IPS-18a (cell line): Measurements from ENCODE around the gene SYNDIG1.
A peak's percentile ranks its signal among the peaks of the same experiment; 100 is the strongest.

ENCODE experiments used
- H3K27ac ChIP-seq: one replicate; pipeline ENCODE4 v1.5.1; 2013; ENCODE audit warnings: low read length
- H3K27me3 ChIP-seq: one replicate; pipeline ENCODE4 v1.6.1; 2013; ENCODE audit warnings: mild to moderate bottlenecking, low read length; ENCODE audit not compliant: control insufficient read depth, insufficient read depth
- H3K36me3 ChIP-seq: one replicate; pipeline ENCODE4 v1.6.1; 2013; ENCODE audit warnings: low read depth, low read length; ENCODE audit not compliant: control insufficient read depth
- H3K4me1 ChIP-seq: one replicate; pipeline ENCODE4 v1.6.1; 2013; ENCODE audit warnings: low read depth, low read length; ENCODE audit not compliant: control insufficient read depth
- H3K4me3 ChIP-seq: one replicate; pipeline ENCODE4 v1.5.1; 2013; ENCODE audit warnings: low read length
- H3K9ac ChIP-seq: one replicate; pipeline ENCODE4 v1.6.1; 2013; ENCODE audit warnings: mild to moderate bottlenecking, low read length, moderate library complexity
- H3K9me3 ChIP-seq: one replicate; pipeline ENCODE4 v1.6.1; 2013; ENCODE audit warnings: low read depth, low read length; ENCODE audit not compliant: control insufficient read depth

SYNDIG1 gene

DNA sequence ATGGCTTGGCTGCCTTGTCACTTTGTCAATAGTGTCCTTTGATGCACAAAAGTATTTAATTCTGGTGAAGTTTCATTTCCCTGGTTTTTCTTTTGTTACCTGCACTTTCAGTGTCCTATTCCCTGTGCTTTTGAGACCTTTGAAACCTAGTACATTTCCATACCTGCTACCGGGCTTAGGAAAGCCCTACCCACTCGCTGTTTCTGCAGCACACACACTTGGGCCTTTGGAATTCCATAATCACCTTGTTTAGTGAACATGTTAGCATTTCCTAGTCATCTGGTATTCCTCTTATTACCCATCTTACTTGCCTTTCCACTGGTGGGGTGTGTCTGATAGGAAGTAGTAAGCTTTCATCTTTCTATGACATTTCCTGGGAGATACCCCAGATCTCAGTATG lies 19.3 kb upstream of the SYNDIG1 start:
- H3K4me3 ChIP-seq = no peak overlapping the region
- H3K27ac ChIP-seq = no peak overlapping the region
- no peaks in the 10 kb centered on the region for H3K9me3 ChIP-seq
- H3K9ac ChIP-seq = no peak overlapping the region
- H3K36me3 ChIP-seq = no peaks in the 10 kb centered on the region
- no peaks in the 10 kb centered on the region for H3K27me3 ChIP-seq
- H3K4me1 ChIP-seq = peaks cover 18% of the 10 kb centered on the region

DNA sequence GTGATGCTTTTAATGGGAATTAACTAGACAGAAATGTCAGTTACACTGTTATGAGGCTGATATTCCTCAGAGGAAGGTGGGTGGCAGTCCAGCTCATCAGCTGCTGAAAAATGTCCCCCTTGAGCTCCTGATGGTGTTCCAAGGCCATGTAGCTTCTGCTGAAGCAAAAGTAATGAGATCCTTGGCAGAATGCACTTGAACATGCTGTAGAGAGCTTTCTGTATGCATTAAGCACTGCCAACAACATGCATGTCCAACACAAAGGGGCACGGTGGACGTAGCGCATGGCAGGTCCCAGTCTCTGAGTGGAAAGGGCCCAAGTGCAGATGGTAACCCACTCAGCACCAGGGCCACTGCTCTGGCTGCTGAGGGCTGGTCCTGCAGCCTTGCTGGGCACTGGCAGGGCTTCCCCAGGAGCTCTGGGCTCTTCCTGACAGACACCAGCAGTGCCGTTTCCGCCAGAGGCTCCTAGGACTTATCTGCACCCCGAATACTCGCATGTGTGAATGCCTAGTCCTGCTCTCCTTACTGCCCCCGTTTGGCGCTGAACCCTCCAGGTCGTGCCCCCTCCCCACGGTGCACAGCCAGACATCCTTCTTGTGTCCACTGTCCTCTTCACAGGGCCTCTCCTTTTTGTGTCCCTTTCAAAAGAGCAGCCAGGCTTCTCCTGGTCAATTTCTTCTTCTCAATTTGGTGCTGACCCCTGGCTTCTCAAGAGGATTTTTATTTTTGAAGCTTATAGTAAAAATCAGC lies 18.6 kb upstream of the SYNDIG1 start:
- no peak overlapping the region for H3K27ac ChIP-seq
- H3K27me3 ChIP-seq = no peaks in the 10 kb centered on the region
- no peaks in the 10 kb centered on the region for H3K36me3 ChIP-seq
- H3K4me3 ChIP-seq = no peak overlapping the region
- H3K4me1 ChIP-seq = peaks cover 16% of the 10 kb centered on the region
- no peak overlapping the region for H3K9ac ChIP-seq
- H3K9me3 ChIP-seq = no peaks in the 10 kb centered on the region

DNA sequence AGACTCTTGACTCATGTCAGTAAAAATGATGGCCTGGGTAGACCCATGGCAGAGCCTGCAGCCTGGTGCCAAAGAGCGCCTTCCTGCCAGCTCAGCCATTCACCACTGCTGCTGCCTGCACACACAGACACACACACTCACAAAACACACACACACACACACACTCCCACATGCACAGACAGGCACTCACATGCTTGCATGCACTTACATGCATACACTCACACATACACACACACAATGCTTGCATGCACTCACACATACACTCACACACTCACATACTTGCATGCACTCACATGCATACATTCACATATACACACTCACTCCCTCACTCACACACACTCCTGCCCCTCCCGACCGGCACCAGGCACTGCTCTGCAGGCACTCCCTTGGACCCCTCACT lies 18.0 kb upstream of the SYNDIG1 start:
- H3K9me3 ChIP-seq = no peaks in the 10 kb centered on the region
- no peaks in the 10 kb centered on the region for H3K36me3 ChIP-seq
- no peak overlapping the region for H3K4me3 ChIP-seq
- peaks cover 14% of the 10 kb centered on the region for H3K4me1 ChIP-seq
- no peak overlapping the region for H3K27ac ChIP-seq
- no peak overlapping the region for H3K9ac ChIP-seq
- H3K27me3 ChIP-seq = no peaks in the 10 kb centered on the region

DNA sequence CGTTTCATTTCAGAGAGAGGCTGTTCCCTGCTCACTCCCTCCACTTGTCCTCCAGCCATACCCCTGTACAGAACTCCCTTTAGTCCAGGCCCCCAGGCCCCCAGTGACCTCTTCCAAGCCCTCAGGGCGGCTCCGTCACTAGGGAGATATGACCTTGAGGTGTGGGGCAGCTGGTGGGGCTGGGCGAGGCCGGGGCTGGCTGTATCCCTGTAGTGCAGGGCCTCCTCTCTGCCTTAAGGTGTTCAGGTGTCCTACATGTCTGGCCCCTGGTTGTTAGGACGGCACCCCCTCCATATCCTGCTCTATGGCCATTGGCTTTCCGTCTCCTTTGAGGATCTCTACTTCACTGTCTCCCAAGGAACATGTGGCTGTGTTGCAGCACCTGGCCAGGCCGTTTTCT lies 17.4 kb upstream of the SYNDIG1 start:
- Histone ChIP-seq H3K9me3 (no peaks in the 10 kb centered on the region), H3K27me3 (no peaks in the 10 kb centered on the region), H3K9ac (no peak overlapping the region), H3K36me3 (no peaks in the 10 kb centered on the region), H3K4me1 (peaks cover 14% of the 10 kb centered on the region), H3K27ac (no peak overlapping the region), H3K4me3 (no peak overlapping the region)

GRCh38 chr20:24452498-24453127 lies 16.8 kb upstream of the SYNDIG1 start:
- Histone ChIP-seq H3K4me1 (peaks cover 14% of the 10 kb centered on the region), H3K36me3 (no peaks in the 10 kb centered on the region), H3K4me3 (no peak overlapping the region), H3K27me3 (no peaks in the 10 kb centered on the region), H3K27ac (no peak overlapping the region), H3K9me3 (no peaks in the 10 kb centered on the region), H3K9ac (no peak overlapping the region)

DNA sequence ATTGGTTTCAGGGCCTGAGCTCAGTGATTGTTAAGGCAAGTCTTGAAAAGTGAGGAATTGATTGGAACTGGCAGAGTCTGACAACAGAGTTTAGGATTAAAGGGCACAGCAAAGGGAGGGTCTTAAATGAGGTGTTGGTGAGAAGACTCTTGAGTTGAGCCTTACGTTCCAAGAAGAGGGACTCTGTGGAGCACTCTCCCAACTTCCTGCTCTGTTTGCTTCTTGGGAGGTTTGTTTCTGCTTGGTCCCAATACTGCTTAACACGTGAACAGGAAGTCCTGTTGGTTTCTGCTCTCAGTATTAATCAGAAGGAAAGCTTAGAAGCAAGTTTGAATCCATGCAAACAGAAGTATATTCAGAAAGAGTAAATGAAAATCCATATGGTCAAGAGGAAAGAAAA lies 15.6 kb upstream of the SYNDIG1 start:
- no peaks in the 10 kb centered on the region for H3K27me3 ChIP-seq
- peaks cover 14% of the 10 kb centered on the region for H3K4me1 ChIP-seq
- H3K9ac ChIP-seq = no peak overlapping the region
- no peaks in the 10 kb centered on the region for H3K9me3 ChIP-seq
- H3K27ac ChIP-seq = no peak overlapping the region
- H3K4me3 ChIP-seq = no peak overlapping the region
- H3K36me3 ChIP-seq = no peaks in the 10 kb centered on the region

DNA sequence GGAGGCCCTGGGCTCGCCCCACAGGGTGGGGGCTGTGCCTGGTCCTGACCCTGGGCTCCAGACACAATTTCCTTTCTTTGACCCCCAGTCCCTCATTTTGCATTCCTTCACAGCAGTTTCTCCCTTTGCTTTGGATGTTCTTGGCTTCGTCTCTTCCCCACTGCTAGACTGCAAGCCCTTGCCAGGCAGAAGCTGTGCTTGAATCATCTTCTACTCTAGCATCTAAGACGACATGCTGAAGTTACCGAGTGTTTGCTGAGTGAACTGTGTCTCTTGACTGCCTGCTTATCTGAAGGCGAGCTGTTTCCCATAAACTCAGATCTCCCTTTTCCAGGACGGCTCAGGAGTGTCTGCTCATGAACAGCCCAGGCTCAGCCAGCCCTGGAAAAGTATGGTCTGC lies 14.3 kb upstream of the SYNDIG1 start:
- no peaks in the 10 kb centered on the region for H3K36me3 ChIP-seq
- H3K4me3 ChIP-seq = no peak overlapping the region
- H3K27me3 ChIP-seq = no peaks in the 10 kb centered on the region
- H3K9me3 ChIP-seq = no peaks in the 10 kb centered on the region
- no peak overlapping the region for H3K9ac ChIP-seq
- H3K4me1 ChIP-seq = peaks cover 19% of the 10 kb centered on the region
- no peak overlapping the region for H3K27ac ChIP-seq

DNA sequence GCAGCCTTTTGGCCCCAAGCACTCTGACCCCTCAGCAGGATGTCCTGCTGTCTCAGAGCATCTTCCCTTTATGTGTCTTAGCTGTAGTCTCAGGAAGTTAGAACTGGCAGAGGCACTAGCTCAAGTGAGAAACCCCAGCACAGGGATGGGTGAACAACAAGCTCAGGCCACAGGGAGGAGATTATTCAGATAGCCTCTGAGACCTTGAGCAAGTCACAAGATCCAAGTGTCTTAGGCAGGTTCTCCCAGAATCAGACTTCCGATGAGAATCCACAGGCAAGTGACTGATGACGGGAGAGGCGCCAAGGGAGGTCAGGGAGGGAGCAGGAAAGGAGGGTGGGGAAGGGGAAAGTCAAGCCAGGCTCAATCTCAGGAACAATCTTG lies 13.0 kb upstream of the SYNDIG1 start:
- no peaks in the 10 kb centered on the region for H3K36me3 ChIP-seq
- H3K9ac ChIP-seq = no peak overlapping the region
- no peaks in the 10 kb centered on the region for H3K9me3 ChIP-seq
- H3K4me1 ChIP-seq = peaks cover 22% of the 10 kb centered on the region
- H3K27ac ChIP-seq = no peak overlapping the region
- H3K4me3 ChIP-seq = no peak overlapping the region
- H3K27me3 ChIP-seq = no peaks in the 10 kb centered on the region

GRCh38 chr20:24458436-24458835 lies 11.0 kb upstream of the SYNDIG1 start:
- H3K4me1 ChIP-seq = peaks cover 42% of the 10 kb centered on the region
- no peak overlapping the region for H3K4me3 ChIP-seq
- H3K9ac ChIP-seq = no peak overlapping the region
- no peak overlapping the region for H3K27ac ChIP-seq
- no peaks in the 10 kb centered on the region for H3K36me3 ChIP-seq
- H3K27me3 ChIP-seq = no peaks in the 10 kb centered on the region
- no peaks in the 10 kb centered on the region for H3K9me3 ChIP-seq

DNA sequence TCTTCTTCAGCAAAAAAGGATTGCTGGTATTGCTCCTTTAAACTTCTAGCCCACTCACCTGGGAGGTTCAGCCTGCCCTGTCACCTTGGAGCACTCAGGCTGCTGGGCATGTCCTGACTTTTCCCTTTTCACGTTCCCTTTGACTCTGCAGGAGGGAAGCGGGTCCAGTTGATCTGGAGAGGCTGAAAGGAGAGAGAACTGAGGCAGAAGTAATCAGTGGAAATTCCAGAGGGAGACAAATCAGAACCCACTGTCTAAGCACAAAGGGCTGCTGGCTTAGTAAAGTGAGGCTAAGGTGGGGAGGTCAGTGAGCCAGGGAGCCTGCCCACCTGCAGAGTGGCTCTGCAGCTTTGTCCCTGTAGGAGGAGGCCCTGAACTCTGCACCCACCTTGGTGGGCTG lies 9.7 kb upstream of the SYNDIG1 start:
- Histone ChIP-seq H3K9ac (no peak overlapping the region), H3K9me3 (no peaks in the 10 kb centered on the region), H3K27ac (no peak overlapping the region), H3K36me3 (no peaks in the 10 kb centered on the region), H3K27me3 (no peaks in the 10 kb centered on the region), H3K4me1 (peaks cover 42% of the 10 kb centered on the region), H3K4me3 (no peak overlapping the region)

DNA sequence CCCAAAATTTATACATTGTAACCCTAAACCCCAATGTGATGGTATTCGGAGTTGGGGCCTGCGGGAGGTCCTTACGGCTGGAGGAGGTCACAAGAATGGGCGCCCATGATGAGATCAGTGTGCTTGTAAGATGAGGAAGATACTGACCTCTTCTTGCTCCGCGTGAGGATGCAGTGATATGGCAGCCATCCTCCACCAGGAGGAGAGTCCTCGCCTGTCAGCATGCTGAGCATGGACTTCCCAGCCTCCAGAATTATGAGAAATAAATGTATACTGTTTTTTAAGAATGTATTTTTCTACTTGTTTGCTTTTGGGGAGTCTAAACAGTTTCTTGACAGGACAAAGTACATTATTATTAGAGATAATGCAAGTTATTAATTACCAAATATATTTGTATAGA lies 8.7 kb upstream of the SYNDIG1 start:
- Histone ChIP-seq H3K36me3 (no peaks in the 10 kb centered on the region), H3K9me3 (no peaks in the 10 kb centered on the region), H3K4me3 (no peak overlapping the region), H3K4me1 (peaks cover 34% of the 10 kb centered on the region), H3K27me3 (no peaks in the 10 kb centered on the region), H3K27ac (no peak overlapping the region), H3K9ac (no peak overlapping the region)

- no peaks in the 10 kb centered on the region for H3K36me3 ChIP-seq
- H3K9me3 ChIP-seq = no peaks in the 10 kb centered on the region
- H3K27ac ChIP-seq = no peak overlapping the region
- H3K27me3 ChIP-seq = peaks cover 6% of the 10 kb centered on the region
- H3K4me3 ChIP-seq = peak overlapping the region; percentile 12
- no peak overlapping the region for H3K9ac ChIP-seq
- H3K4me1 ChIP-seq = peaks cover 31% of the 10 kb centered on the region
Observed at GRCh38 chr20:24461848-24462247, 7.6 kb upstream of the SYNDIG1 start.
